Measurements from ENCODE around the gene TLX3.

DNA sequence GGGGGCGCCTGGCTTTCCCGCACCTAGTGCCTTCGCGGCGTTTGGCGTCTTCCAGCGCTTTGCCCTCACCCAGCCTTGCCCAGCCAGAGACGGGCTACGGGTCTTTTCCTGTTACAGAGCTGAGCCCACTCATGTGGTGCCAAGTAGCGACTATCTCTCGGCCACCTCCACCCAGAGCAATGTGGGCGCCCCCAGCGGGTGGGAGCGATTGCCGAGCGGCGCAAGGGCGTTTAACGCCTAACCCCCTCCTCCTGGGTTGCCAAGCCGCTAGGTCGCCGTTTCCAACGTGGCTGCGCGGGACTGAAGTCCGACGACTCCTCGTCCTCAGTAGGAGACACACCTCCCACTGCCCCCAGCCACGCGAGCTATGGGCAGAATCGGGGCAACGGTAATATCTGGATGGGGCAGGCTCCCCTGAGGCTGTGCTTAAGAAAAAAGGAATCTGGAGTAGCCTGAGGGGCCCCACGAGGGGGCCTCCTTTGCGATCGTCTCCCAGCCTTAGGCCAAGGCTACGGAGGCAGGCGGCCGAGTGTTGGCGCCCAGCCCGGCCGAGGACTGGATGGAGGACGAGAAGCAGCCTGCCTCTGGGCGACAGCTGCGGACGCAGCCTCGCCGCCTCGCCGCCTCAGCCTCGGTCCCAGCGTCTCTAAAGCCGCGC lies 5.8 kb downstream of the TLX3 start:
- TF ChIP-seq, protein P1, sequence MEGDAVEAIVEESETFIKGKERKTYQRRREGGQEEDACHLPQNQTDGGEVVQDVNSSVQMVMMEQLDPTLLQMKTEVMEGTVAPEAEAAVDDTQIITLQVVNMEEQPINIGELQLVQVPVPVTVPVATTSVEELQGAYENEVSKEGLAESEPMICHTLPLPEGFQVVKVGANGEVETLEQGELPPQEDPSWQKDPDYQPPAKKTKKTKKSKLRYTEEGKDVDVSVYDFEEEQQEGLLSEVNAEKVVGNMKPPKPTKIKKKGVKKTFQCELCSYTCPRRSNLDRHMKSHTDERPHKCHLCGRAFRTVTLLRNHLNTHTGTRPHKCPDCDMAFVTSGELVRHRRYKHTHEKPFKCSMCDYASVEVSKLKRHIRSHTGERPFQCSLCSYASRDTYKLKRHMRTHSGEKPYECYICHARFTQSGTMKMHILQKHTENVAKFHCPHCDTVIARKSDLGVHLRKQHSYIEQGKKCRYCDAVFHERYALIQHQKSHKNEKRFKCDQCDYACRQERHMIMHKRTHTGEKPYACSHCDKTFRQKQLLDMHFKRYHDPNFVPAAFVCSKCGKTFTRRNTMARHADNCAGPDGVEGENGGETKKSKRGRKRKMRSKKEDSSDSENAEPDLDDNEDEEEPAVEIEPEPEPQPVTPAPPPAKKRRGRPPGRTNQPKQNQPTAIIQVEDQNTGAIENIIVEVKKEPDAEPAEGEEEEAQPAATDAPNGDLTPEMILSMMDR (IDR thresholded peaks at IDR 0.05): no peak
- TF ChIP-seq SIN3A (IDR thresholded peaks at IDR 0.05; ENCODE audit: borderline replicate concordance, insufficient read depth, low read depth, low read length): no peak
